HEK293 (cell line): ENCODE data around the gene CNTFR.

Experiments
- CTCF ChIP-seq: fragments of 450-650 bp; formaldehyde crosslinking; IDR thresholded peaks from 2 replicates; pipeline ENCODE4 v1.5.1; 2016; ENCODE audit warnings: missing biosample characterization, missing genetic modification characterization
- HOXA7 ChIP-seq: sonication (generic); formaldehyde crosslinking; IDR thresholded peaks from 2 replicates; pipeline ENCODE4 v1.8.1; 2022; ENCODE audit warnings: missing genetic modification reagents, borderline replicate concordance
- HOXC10 ChIP-seq: sonication (generic); formaldehyde crosslinking; IDR thresholded peaks from 2 replicates; pipeline ENCODE4 v1.8.1; 2023; ENCODE audit warnings: mild to moderate bottlenecking, missing genetic modification reagents
- PRDM6 ChIP-seq: fragments of 450-650 bp; formaldehyde crosslinking; IDR thresholded peaks from 2 replicates; pipeline ENCODE4 v1.5.1; 2017; ENCODE audit warnings: missing biosample characterization, missing genetic modification characterization
- RBAK ChIP-seq: fragments of 450-650 bp; formaldehyde crosslinking; IDR thresholded peaks from 2 replicates; pipeline ENCODE4 v1.5.1; 2016; ENCODE audit warnings: missing biosample characterization, missing genetic modification characterization
- SP3 ChIP-seq: fragments of 450-650 bp; formaldehyde crosslinking; IDR thresholded peaks from 2 replicates; pipeline ENCODE4 v1.5.1; 2016; ENCODE audit warnings: missing biosample characterization, missing genetic modification characterization
- TRIM28 ChIP-seq: IDR thresholded peaks from 2 replicates; pipeline ENCODE4 v1.6.1; 2011; ENCODE audit warnings: low read length, control low read depth, borderline replicate concordance
- ZBTB1 ChIP-seq: fragments of 450-650 bp; formaldehyde crosslinking; IDR thresholded peaks from 2 replicates; pipeline ENCODE4 v1.5.1; 2016; ENCODE audit warnings: missing biosample characterization, missing genetic modification characterization
- ZBTB44 ChIP-seq: fragments of 450-650 bp; IDR thresholded peaks from 2 replicates; pipeline ENCODE4 v1.5.1; 2018; ENCODE audit warnings: missing biosample characterization, mild to moderate bottlenecking, missing genetic modification characterization
- ZBTB7A ChIP-seq: fragments of 450-650 bp; formaldehyde crosslinking; IDR thresholded peaks from 2 replicates; pipeline ENCODE4 v1.5.1; 2016; ENCODE audit warnings: low read depth, missing biosample characterization, missing genetic modification characterization
- ZEB2 ChIP-seq: fragments of 450-650 bp; formaldehyde crosslinking; IDR thresholded peaks from 2 replicates; pipeline ENCODE4 v1.5.1; 2016; ENCODE audit warnings: missing biosample characterization, missing genetic modification characterization
- ZNF132 ChIP-seq: fragments of 450-650 bp; formaldehyde crosslinking; IDR thresholded peaks from 2 replicates; pipeline ENCODE4 v1.5.1; 2017; ENCODE audit warnings: missing biosample characterization, missing genetic modification characterization, borderline replicate concordance
- ZNF133 ChIP-seq: fragments of 450-650 bp; formaldehyde crosslinking; IDR thresholded peaks from 2 replicates; pipeline ENCODE4 v1.5.1; 2016; ENCODE audit warnings: missing biosample characterization, missing genetic modification characterization
- ZNF146 ChIP-seq: fragments of 450-650 bp; formaldehyde crosslinking; IDR thresholded peaks from 2 replicates; pipeline ENCODE4 v1.5.1; 2016; ENCODE audit warnings: missing biosample characterization, missing genetic modification characterization
- ZNF155 ChIP-seq: fragments of 450-650 bp; formaldehyde crosslinking; IDR thresholded peaks from 2 replicates; pipeline ENCODE4 v1.5.1; 2016; ENCODE audit warnings: missing biosample characterization, missing genetic modification characterization
- ZNF169 ChIP-seq: fragments of 450-650 bp; formaldehyde crosslinking; IDR thresholded peaks from 2 replicates; pipeline ENCODE4 v1.5.1; 2016; ENCODE audit warnings: missing biosample characterization, missing genetic modification characterization
- ZNF174 ChIP-seq: fragments of 450-650 bp; formaldehyde crosslinking; IDR thresholded peaks from 2 replicates; pipeline ENCODE4 v1.5.0; 2017; ENCODE audit warnings: missing biosample characterization, mild to moderate bottlenecking, missing genetic modification characterization
- ZNF23 ChIP-seq: fragments of 450-650 bp; formaldehyde crosslinking; IDR thresholded peaks from 2 replicates; pipeline ENCODE4 v1.5.1; 2016; ENCODE audit warnings: missing biosample characterization, missing genetic modification characterization, borderline replicate concordance
- ZNF302 ChIP-seq: fragments of 450-650 bp; formaldehyde crosslinking; IDR thresholded peaks from 2 replicates; pipeline ENCODE4 v1.5.1; 2016; ENCODE audit warnings: missing biosample characterization, missing genetic modification characterization, low read depth
- ZNF311 ChIP-seq: fragments of 450-650 bp; formaldehyde crosslinking; IDR thresholded peaks from 2 replicates; pipeline ENCODE4 v1.5.1; 2017; ENCODE audit warnings: missing biosample characterization, missing genetic modification characterization, borderline replicate concordance
- ZNF324 ChIP-seq: fragments of 450-650 bp; formaldehyde crosslinking; IDR thresholded peaks from 2 replicates; pipeline ENCODE4 v1.5.1; 2016; ENCODE audit warnings: missing biosample characterization, missing genetic modification characterization
- ZNF350 ChIP-seq: fragments of 450-650 bp; formaldehyde crosslinking; IDR thresholded peaks from 2 replicates; pipeline ENCODE4 v1.5.0; 2017; ENCODE audit warnings: missing biosample characterization, mild to moderate bottlenecking, missing genetic modification characterization
- ZNF518A ChIP-seq: fragments of 450-650 bp; formaldehyde crosslinking; conservative IDR thresholded peaks from 2 replicates; pipeline ENCODE4 v1.5.1; 2016; ENCODE audit warnings: low read depth, missing biosample characterization, missing genetic modification characterization
- ZNF585B ChIP-seq: fragments of 450-650 bp; formaldehyde crosslinking; IDR thresholded peaks from 2 replicates; pipeline ENCODE4 v1.5.1; 2016; ENCODE audit warnings: missing biosample characterization, missing genetic modification characterization
- ZNF626 ChIP-seq: fragments of 450-650 bp; sonication (Bioruptor Pico); formaldehyde crosslinking; IDR thresholded peaks from 2 replicates; pipeline ENCODE4 v1.5.1; 2018; ENCODE audit warnings: missing biosample characterization, missing genetic modification characterization, inconsistent platforms
- ZNF629 ChIP-seq: fragments of 450-650 bp; formaldehyde crosslinking; IDR thresholded peaks from 2 replicates; pipeline ENCODE4 v1.5.1; 2017; ENCODE audit warnings: missing biosample characterization, missing genetic modification characterization
- ZNF645 ChIP-seq: fragments of 450-650 bp; formaldehyde crosslinking; IDR thresholded peaks from 2 replicates; pipeline ENCODE4; 2016; ENCODE audit warnings: missing biosample characterization, missing genetic modification characterization
- ZNF664 ChIP-seq: fragments of 450-650 bp; formaldehyde crosslinking; IDR thresholded peaks from 2 replicates; pipeline ENCODE4 v1.5.1; 2016; ENCODE audit warnings: missing biosample characterization, missing genetic modification characterization

CNTFR gene

GRCh38 chr9:34637356-34638137 is 48.0 kb upstream of the CNTFR start, which contains the start of gene SIGMAR1 (continued):
- TF ChIP-seq ZNF324 (no peak), ZBTB44 (tag by site-specific recombination) (no peak), ZNF23 (tag by site-specific recombination) (no peak), HOXA7 (CRISPR knock-in tag) (no peak), PRDM6 (tag by site-specific recombination) (no peak), ZBTB7A (tag by site-specific recombination) (0 out of 2 replicates have a peak, but pooled peaks have one; percentile 61), ZNF626 (tag by site-specific recombination) (no peak), ZNF174 (tag by site-specific recombination) (no peak), ZNF664 (tag by site-specific recombination) (no peak), HOXC10 (0 out of 2 replicates have a peak, but pooled peaks have one; percentile 86), ZNF585B (tag by site-specific recombination) (no peak), ZNF155 (tag by site-specific recombination) (no peak), ZNF302 (no peak), CTCF (tag by site-specific recombination) (peak; percentile 20; the same call in 1 of the 2 replicates), ZNF645 (tag by site-specific recombination) (no peak), TRIM28 (peak; percentile 56; the same call in 1 of the 2 replicates), ZNF518A (tag by site-specific recombination) (no peak), RBAK (tag by site-specific recombination) (no peak), ZBTB1 (no peak), ZNF169 (no peak), ZNF350 (tag by site-specific recombination) (no peak), ZNF146 (tag by site-specific recombination) (no peak), ZNF133 (tag by site-specific recombination) (no peak), ZNF629 (tag by site-specific recombination) (no peak), ZNF132 (tag by site-specific recombination) (no peak), ZNF311 (tag by site-specific recombination) (no peak), SP3 (peak; percentile 90), ZEB2 (tag by site-specific recombination) (no peak)
